DOHH2 (cell line): ENCODE data around the gene PSMB10.

Experiments used
- H3F3A ChIP-seq: fragments of 200-600 bp; sonication (generic), shearing (Covaris generic); 2 replicates; pipeline ENCODE4 v1.6.0; 2016; ENCODE audit warnings: antibody characterized with exemption, mild to moderate bottlenecking; ENCODE audit not compliant: control insufficient read depth, insufficient read depth
- H3K27ac ChIP-seq: fragments of 200-600 bp; sonication (generic); 2 replicates; pipeline ENCODE4 v1.5.1; 2014; ENCODE audit warnings: low read depth, mild to moderate bottlenecking, low read length, moderate library complexity
- H3K27me3 ChIP-seq: fragments of 200-600 bp; sonication (generic); 2 replicates; pipeline ENCODE4 v1.6.1; 2014; ENCODE audit warnings: mild to moderate bottlenecking, low read length, mixed read lengths; ENCODE audit not compliant: control insufficient read depth
- H3K36me3 ChIP-seq: fragments of 200-600 bp; sonication (generic); 2 replicates; pipeline ENCODE4 v1.6.1; 2014; ENCODE audit warnings: mild to moderate bottlenecking, low read length, moderate library complexity, mixed read lengths; ENCODE audit not compliant: control insufficient read depth
- H3K4me1 ChIP-seq: fragments of 200-600 bp; sonication (generic); 2 replicates; pipeline ENCODE4 v1.6.1; 2014; ENCODE audit warnings: mild to moderate bottlenecking, low read length, mixed read lengths; ENCODE audit not compliant: control insufficient read depth
- H3K4me2 ChIP-seq: fragments of 200-600 bp; sonication (generic); 2 replicates; pipeline ENCODE4 v1.6.0; 2014; ENCODE audit warnings: mild to moderate bottlenecking, low read length, moderate library complexity
- H3K4me3 ChIP-seq: fragments of 200-600 bp; sonication (generic); 2 replicates; pipeline ENCODE4 v1.5.1; 2014; ENCODE audit warnings: mild to moderate bottlenecking, low read length, mixed read lengths
- H3K79me2 ChIP-seq: fragments of 200-600 bp; sonication (generic); 2 replicates; pipeline ENCODE4 v1.6.1; 2014; ENCODE audit warnings: mild to moderate bottlenecking, low read length, mixed read lengths; ENCODE audit not compliant: control insufficient read depth
- H3K9me2 ChIP-seq: fragments of 200-600 bp; sonication (generic); replicated peaks from 2 replicates; pipeline ENCODE4 v1.6.1; 2014; ENCODE audit warnings: mild to moderate bottlenecking, low read length, mixed read lengths; ENCODE audit not compliant: control insufficient read depth
- H3K9me3 ChIP-seq: fragments of 200-600 bp; sonication (generic); 2 replicates; pipeline ENCODE4 v1.6.1; 2014; ENCODE audit warnings: antibody characterized with exemption, low read length, mixed read lengths; ENCODE audit not compliant: control insufficient read depth, insufficient read depth
- H4K20me1 ChIP-seq: fragments of 200-600 bp; sonication (generic); 2 replicates; pipeline ENCODE4 v1.6.0; 2014; ENCODE audit warnings: low read depth, mild to moderate bottlenecking, antibody characterized with exemption, low read length, moderate library complexity; ENCODE audit not compliant: control insufficient read depth, insufficient read depth
- CTCF ChIP-seq: fragments of 200-600 bp; sonication (generic); IDR thresholded peaks from one replicate; pipeline ENCODE4 v1.5.1; 2014; ENCODE audit warnings: antibody characterized with exemption, mild to moderate bottlenecking, low read depth, low read length; ENCODE audit not compliant: poor library complexity, severe bottlenecking
- EZH2phosphoT487 ChIP-seq: fragments of 200-600 bp; sonication (generic); IDR thresholded peaks from 2 replicates; pipeline ENCODE4 v1.6.1; 2017; ENCODE audit warnings: borderline replicate concordance, mild to moderate bottlenecking, antibody characterized with exemption, low read length, moderate library complexity, mixed read lengths

Gene PSMB10

GRCh38 chr16:67922740-67923139, 13.9 kb downstream of the PSMB10 start:
- TF ChIP-seq EZH2phosphoT487 (no peak), CTCF (no peak)
- Histone ChIP-seq H3K9me3 (no peaks in the 10 kb centered on the region), H4K20me1 (no peaks in the 10 kb centered on the region), H3K27me3 (no peaks in the 10 kb centered on the region), H3K27ac (no peak overlapping the region), H3K4me1 (peaks cover 7% of the 10 kb centered on the region), H3K9me2 (no peaks in the 10 kb centered on the region), H3K4me2 (no peak overlapping the region), H3K79me2 (no peaks in the 10 kb centered on the region), H3F3A (no peaks in the 10 kb centered on the region), H3K36me3 (peaks cover 6% of the 10 kb centered on the region; the same call in 1 of the 2 replicates), H3K4me3 (no peak overlapping the region)

GRCh38 chr16:67922221-67922620, 14.4 kb downstream of the PSMB10 start:
- H3K27ac ChIP-seq: no peak overlapping the region
- H3K4me1 ChIP-seq: peaks cover 7% of the 10 kb centered on the region
- H3K9me2 ChIP-seq: no peaks in the 10 kb centered on the region
- peaks cover 1% of the 10 kb centered on the region; the same call in 1 of the 2 replicates for H3K36me3 ChIP-seq
- TF ChIP-seq EZH2phosphoT487 (no peak), CTCF (no peak)
- no peak overlapping the region for H3K4me2 ChIP-seq
- no peaks in the 10 kb centered on the region for H3F3A ChIP-seq
- H3K27me3 ChIP-seq: no peaks in the 10 kb centered on the region
- H3K4me3 ChIP-seq: no peak overlapping the region
- H4K20me1 ChIP-seq: no peaks in the 10 kb centered on the region
- H3K9me3 ChIP-seq: no peaks in the 10 kb centered on the region
- no peaks in the 10 kb centered on the region for H3K79me2 ChIP-seq

- H3K4me1 ChIP-seq: no peaks in the 10 kb centered on the region
- H3K27me3 ChIP-seq: no peaks in the 10 kb centered on the region
- H3K4me3 ChIP-seq: no peak overlapping the region
- H3K4me2 ChIP-seq: no peak overlapping the region
- H3F3A ChIP-seq: no peaks in the 10 kb centered on the region
- H3K9me3 ChIP-seq: no peaks in the 10 kb centered on the region
- no peaks in the 10 kb centered on the region for H3K79me2 ChIP-seq
- 0 out of 2 replicates have a peak, but pooled peaks cover 2% of the 10 kb centered on the region for H4K20me1 ChIP-seq
- TF ChIP-seq EZH2phosphoT487 (no peak), CTCF (no peak)
- H3K36me3 ChIP-seq: no peaks in the 10 kb centered on the region
- no peak overlapping the region for H3K27ac ChIP-seq
- no peaks in the 10 kb centered on the region for H3K9me2 ChIP-seq
Observed at GRCh38 chr16:67919622-67920221, 16.9 kb downstream of the PSMB10 start.
